TTC549 (cell line): Measurements from ENCODE around the gene SLC27A5.
A peak's percentile ranks its signal among the peaks of the same experiment; 100 is the strongest.
"Not testable (repeated sequence)": the region's sequence is repeated elsewhere in the genome, so short reads cannot be mapped to it uniquely, and the experiment has no call there.

Experiments
- FAIRE-seq: peaks from 2 replicates; lab custom pipeline; 2012; peaks lifted over from hg19 to GRCh38; lab: Jason Lieb, UNC

The SLC27A5 gene

DNA sequence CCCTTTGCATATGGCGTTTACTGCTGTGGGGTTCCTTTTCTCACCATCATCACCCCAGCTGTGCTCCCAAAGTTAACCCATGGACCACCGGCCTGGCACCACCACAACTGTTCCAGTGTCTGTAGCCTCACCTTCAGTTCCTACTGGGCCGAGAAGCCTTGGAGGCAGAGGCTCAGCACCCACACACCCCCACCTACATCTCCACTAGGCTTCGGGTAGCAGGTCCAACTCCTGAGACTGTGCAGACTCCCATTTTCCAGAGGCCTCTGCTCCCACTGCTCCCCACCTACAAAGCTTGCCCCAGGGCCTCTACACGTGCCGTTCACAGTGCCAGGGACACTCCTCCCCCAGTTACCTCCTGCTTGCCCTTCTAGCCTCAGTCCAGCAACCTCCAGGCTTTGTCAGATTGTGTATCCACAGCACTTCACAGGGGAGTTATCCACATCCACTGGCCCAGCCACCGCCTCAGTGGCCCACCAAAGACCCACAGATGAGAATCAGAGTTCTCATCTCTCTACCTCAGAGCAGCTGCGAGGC is 14.1 kb downstream of the SLC27A5 start:
- no peak for FAIRE-seq

DNA sequence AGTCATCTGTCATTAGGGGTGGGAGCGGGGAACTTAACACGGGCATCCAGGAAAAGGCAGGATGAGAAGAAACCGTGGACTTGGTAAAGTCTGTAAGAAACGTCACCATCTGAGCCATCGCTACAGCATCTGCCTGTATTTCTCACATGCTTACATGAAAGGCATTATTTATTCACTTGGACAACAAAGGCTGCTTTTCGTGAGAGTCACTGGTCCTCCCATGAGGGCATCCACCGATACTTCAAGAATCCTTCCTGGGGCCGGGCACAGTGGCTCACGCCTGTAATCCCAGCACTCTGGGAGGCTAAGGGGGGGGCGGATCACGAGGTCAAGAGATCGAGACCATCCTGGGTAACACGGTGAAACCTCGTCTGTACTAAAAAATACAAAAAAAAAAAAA is 19.5 kb downstream of the SLC27A5 start:
- no peak for FAIRE-seq

DNA sequence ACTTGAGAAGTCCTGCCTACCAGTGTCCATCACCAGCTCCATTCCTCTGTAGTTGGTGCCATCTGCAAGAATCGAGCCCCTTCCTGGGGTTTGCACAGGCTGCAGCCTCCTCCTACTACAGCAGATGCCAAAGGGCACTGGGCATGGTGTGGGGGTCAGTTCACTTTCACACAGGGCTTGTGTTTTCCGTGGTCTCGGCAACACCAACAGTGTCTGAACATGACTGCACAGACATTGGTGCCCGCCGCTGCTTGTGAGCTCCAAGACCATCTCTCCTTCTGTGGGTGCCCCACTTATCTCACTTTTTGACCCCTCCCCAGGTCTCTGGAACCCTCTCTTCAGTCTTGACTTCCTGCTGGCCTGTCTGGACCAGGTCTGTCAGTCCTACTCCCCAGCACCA is 20.4 kb downstream of the SLC27A5 start:
- FAIRE-seq = no peak

DNA sequence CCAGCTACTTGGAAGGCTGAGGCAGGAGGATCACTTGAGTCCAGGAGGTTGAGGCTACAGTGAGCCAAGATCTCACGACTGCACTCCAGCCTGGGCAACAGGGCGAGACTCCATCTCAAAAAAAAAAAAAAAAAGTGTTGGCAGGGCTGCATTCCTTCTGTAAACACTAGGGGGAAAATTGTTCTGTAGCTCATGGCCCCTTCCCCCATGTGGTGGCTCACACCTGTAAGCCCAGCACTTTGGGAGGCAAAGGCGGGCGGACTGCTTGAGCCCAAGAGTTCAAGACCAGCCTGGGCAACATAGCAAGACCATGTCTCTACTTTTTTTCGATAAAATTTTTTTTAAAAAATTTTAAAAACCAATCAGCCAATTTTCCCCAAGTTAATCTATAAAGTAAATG is 27.4 kb downstream of the SLC27A5 start:
- FAIRE-seq = not testable (repeated sequence)

DNA sequence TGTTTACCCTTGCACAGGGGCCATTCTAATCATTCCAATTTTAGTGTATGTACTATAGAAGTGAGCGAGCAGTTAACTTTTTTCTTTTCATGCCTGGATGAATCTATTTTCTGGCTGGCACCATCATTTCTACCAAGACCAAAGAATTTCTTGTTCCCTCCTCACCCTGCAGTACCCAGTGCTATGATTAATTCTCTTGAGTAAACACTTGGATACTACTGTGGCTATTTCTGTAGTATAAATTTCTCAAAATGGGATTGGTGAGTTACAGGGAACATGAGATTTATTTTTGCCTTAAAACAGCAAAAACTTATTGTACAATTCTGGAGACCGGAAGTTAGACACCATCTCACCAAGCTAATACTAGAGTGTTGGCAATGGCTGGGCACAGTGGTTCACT is 28.0 kb downstream of the SLC27A5 start:
- FAIRE-seq = no peak

DNA sequence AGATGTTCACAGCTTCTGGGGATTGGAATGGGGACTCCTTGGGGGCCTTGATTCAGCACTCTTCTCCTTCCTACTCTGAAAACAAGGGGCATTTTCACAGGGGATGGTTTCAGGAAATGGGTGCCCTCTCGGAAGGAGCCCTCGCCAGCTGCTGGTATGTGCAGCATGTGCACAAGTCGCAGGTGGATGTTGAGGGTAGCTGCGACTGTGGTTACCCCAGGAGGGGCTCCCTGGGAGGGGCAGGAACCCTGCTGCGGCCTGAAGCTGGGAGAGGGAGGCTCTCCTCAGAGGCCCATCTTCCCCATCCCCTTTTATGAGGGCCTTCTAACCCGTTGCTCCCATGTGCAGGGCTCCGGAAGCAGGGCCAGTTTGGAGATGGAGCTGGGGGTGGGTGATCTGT is 29.4 kb downstream of the SLC27A5 start:
- no peak for FAIRE-seq

DNA sequence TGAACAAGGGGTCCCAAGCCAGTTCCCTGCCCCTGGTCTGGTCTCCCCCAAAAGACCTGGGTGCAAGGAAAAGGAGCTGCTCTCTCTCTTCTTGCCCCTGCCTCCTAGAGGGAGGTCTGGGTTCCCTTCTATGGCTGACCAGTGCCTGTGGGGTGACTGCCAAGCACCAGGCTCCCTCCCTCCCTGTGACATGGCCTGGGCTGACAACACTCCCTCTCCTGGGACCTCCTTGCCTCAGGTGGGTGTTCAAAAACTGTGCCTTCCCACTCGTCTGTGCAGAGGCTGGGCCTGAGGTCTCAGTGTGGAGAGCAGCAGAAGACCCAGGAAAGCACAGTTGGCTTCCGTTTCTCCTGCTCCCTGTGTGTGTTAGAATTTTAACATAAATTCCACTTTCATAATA is 31.0 kb downstream of the SLC27A5 start:
- no peak for FAIRE-seq

DNA sequence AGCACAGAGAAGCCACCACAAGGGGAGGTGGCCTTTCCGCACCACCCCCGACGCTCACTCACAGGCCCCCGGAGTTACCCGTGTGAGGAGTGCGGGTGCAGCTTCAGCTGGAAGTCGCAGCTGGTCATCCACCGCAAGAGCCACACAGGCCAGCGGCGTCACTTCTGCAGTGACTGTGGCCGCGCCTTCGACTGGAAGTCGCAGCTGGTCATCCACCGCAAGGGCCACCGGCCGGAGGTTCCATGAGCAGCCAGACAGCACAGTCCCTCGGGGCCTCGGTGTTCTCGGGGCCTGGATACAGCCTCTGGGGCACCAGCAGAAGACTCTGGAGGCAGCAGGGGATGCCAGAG is 31.3 kb downstream of the SLC27A5 start:
- FAIRE-seq = no peak

DNA sequence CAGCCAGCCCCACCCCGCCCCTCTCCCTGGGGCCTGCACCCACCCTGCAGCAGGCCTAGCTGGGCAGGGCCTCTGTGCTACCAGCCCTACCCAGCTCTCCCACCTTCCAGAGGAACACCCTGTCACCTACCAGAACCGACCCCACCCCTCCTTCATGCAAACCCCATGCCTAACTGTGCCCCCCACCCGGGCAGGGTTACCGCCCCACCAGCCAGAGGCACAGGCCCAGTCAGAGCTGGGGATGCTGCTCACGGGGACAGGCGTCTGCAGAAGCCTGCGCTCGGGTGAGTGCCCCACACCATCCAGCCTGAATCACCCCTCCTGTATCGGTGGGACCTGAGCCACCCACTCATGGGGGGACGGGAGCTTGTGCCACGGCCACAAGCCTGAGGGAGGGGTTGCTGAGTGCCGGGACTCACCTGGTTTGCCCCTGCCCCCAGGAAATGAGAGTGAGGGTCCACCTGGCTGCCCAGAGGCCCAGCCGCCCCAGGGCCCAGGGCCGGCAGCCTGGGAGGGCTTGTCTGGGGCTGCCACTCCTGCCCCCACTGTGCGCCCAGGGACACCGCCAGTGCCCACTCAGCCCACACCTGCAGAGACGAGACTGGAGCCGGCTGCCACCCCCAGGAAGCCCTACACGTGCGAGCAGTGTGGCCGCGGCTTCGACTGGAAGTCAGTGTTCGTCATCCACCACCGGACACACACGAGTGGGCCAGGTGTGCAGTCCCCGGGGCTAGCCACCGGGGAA is 31.9 kb downstream of the SLC27A5 start:
- no peak for FAIRE-seq

DNA sequence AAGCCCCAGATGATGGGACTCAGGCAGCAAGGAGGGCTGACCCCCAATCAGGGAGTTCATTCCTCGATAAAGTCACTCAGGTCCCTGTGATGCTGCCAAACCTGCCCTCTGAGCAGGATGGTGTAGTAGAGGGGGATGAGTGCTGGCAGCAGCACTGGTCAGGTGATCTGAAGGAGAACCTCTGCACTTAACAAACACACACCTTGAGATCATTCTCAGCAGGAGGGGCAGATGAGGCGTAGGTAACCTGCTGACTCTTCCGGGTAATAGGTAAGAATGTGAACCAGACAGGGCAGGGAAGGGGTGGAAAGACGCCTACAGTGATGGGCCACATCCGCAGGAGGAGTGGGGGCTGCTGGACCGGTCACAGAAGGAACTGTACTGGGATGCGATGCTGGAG is 32.5 kb downstream of the SLC27A5 start:
- no peak for FAIRE-seq

DNA sequence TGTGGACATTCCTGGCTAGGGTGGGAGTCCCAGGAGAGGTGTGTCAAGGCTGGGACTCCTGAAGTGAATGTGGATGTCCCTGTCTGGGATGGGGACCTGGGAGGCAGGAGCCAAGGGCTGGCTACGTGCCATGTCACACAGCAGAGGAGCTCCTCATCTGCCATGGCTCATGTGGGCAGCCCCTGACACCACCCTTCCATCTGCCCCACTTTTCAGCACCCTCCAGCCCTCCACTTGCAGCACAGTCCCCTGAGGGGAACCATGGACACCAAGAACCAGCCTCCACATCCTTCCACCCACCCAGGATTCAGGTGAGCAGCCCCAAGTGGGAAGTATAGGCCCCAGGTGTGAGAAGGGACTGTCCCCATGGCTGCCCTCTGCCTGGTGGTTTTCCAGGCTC is 33.9 kb downstream of the SLC27A5 start:
- FAIRE-seq = no peak

DNA sequence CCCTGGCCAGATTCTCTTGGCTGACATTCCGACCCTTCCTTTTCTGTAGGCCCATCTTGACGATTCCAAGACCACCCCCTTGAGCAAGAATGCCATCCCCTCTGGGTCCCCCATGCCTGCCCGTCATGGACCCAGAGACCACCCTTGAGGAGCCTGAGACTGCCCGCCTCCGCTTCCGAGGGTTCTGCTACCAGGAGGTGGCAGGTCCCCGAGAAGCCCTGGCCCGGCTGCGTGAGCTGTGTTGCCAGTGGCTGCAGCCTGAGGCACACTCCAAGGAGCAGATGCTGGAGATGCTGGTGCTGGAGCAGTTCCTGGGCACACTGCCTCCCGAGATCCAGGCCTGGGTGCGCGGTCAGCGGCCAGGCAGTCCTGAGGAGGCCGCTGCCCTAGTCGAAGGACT is 34.7 kb downstream of the SLC27A5 start:
- FAIRE-seq = no peak

DNA sequence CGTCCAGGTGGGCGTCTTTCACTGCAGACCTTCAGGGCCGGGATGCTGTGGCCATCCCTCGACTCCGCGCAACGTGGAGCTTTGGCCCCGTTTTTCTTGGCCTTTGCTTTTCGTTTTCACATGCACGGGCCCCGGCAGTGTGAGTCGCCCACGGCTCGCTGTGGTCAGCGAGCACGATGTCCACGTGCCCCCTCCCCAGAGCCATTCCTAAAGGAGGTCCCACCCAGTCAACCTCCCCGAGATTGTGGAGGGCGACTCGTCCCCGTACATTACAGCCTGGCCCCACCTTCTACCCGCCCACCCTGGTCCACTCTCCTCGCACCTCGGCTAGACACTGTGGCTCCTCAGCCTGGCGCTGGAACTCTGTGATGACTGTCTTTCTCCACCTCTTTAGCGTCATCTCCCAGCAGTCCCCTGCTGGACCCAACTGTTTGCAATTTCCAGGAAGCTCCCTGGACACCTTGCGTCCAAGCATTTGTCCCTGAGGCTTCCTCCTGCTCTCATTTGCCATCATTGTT is 35.2 kb downstream of the SLC27A5 start:
- FAIRE-seq = no peak

DNA sequence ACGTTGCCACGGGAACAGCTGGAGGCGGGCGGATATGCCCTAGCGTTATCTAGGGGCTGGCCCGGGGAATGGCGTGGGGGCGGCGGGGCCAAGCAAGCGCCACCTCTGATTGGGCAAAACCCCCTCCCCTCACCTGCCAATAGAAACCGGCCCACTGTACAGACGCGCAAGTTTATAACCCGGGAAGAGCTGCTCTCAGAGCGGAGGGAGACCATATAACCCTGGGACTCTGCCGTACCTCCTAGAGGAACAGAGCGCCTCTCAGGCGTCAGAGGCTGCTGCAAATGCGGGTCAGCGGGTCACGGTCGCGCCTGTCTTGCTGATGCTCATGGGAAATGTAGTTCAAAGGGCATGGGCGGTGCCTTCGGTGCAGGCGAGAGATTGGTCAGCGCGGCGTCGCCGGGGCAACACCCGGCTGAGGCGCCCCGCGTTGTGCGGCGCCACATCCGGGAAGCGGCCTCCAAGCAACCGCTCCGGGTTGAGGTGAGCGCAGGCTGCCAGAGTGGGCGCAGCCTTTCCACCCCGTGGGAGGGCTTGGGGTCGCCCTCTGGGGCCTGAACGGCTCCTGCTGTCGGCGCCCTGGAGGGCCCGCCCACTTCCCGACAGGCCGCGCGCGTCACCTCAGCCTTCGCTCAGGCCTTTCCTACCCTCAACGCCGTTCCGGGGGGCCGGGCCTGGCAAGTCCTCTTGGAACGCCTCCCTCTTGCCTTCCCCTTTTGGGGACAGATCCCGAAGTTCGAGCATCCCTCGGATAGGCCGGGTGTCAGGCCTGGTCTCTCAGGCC is 35.9 kb downstream of the SLC27A5 start, which contains the start of gene ZNF446:
Gene ZNF446 (plus strand): TSS at position 639 of the 784 bp plus-strand sequence. CDS start 867 bp downstream, outside the sequence.
- FAIRE-seq = peak; percentile 81

DNA sequence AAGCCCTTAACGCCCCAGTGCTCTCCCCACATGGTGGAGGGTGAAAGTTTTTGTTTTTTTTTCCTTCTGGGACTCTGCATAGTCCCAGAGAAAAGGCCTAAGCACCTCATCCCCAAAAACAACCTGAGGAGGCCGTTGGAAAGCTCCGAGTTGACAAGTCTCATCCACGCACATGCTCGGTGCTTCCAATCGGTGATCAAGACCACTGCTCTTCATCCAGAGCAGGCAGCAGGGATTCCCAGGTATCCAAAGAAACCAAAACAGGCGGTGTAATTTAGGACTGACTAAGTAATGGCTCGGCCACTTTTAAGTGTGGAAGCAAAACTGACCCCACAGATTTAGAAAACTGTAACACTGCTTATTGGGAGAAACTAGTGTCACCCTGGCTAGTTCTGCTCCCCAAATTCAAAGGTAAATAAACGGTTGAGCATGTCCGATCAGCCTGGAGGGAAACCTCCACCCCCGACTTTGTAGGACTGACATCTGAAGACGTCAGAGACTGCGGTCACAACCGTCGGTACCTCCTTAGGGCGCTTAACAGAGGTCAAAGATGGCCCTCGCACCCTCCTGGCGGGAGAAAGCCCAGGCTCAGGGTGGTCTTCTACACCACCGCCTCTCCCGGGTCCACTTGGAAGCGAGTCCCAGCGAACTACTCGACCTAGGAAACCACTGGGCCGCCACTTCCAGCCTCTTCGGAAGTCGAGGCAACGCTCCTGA is 36.6 kb downstream of the SLC27A5 start:
- FAIRE-seq = no peak

DNA sequence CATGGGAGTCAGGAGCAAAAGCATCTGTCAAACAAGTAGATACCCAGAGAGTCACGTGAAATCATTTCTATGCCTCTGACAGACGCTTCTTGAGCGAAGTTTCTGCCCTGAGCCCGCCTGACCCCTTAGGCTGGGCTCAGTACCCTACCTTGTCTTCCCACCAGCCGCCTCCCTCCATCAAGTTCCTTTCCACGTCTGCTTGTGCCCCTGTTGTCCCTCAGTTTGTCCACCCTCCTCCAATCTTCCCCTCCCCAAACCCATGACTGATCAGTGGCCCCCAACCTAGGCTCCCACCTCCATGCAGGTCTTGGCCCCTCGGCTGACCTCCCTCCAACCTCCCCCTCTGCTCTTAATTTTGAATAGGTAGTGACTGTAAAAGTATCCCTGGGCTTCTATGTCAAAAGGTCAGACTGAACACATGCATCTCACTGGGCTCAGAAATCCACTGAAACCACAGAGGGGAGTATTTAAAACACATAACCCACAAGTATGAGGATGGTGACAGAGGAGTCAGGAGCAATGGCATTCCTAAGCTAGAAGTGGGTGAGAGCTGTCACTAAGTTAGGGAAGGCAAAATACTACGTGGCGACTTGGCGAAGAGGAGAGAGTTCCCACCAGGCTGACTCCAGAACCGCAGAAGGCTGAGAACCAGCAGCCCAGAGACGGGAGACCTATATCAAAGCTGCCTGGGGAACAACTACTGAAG is 37.3 kb downstream of the SLC27A5 start:
- no peak for FAIRE-seq

DNA sequence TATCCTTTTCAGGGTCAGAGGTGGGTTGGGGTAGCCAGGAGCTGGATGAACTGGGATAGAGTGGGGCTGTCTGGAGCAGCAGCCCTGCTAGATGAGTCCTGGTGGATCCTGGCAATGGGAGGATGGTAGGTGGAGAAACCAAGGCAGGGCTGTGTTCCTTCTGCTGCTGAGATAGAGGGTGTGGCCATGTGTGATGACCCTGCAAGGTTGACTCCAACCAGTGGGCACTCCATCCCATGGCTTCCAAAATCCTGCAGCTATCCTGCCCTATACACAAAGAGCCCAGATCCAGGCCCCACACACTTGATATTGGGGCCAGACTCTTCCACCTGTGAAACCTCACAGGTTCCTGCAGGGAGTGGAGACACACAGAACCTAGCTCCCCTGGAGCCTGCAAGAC is 38.0 kb downstream of the SLC27A5 start:
- no peak for FAIRE-seq

DNA sequence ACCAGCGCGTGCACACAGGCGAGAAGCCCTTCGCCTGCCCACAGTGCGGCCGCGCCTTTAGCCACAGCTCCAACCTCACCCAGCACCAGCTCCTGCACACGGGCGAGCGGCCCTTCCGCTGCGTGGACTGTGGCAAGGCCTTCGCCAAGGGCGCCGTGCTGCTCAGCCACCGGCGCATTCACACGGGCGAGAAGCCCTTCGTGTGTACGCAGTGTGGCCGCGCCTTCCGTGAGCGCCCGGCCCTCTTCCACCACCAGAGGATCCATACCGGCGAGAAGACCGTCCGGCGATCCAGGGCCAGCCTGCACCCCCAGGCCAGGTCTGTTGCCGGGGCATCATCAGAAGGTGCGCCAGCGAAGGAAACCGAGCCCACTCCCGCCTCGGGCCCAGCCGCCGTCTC is 40.1 kb downstream of the SLC27A5 start:
- no peak for FAIRE-seq

DNA sequence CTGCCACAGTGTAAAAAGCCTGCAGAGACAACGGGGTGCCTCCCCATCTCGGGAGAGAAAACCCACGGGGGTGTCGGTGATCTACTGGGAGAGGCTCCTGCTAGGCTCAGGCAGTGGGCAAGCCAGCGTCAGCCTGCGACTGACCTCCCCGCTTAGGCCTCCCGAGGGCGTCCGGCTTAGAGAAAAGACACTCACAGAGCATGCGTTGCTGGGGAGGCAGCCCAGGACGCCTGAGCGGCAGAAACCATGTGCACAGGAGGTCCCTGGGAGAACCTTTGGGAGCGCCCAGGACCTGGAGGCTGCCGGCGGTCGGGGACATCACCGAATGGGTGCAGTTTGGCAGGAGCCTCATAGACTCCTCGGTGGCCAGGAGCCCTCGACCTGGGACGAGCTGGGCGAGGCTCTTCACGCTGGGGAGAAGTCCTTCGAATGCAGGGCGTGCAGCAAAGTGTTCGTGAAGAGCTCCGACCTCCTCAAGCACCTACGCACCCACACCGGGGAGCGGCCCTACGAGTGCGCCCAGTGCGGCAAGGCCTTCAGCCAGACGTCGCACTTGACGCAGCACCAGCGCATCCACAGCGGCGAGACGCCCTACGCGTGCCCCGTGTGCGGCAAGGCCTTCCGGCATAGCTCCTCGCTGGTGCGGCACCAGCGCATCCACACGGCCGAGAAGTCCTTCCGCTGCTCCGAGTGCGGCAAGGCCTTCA is 40.8 kb downstream of the SLC27A5 start:
- FAIRE-seq = not testable (repeated sequence)

DNA sequence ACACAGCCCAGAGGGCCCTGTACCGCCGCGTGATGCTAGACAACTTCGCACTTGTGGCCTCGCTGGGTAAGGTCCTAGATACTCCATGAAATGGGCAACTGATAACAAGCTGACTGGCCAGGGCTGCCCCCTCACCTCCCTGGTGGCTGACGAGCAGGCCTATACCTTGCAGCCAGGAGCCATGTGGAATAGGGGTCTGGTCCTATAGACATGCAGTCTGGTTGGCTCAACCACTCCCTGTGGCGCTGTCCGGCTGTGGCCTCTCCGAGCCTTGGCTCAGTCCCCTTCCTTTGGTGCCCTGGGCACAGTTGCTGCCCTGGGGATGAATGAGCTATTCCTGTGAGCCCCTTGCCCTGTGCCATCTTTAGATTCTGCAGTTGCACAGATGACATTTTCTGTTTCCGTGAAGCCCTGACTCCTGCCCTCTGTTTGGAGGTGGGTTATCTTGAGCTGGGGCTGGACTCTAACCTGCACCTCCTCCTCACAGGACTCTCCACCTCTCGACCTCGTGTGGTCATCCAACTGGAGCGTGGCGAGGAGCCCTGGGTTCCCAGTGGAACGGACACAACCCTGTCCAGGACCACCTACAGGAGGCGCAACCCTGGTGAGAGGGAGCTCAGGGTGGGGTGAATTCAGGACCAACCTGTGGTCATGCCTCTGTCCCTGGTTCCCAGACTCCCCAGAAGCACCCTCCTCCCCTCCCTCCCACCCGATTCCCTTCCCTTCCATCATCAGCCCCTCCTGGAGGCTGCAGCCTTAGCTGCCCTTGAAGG is 42.4 kb downstream of the SLC27A5 start:
- FAIRE-seq = no peak
